GM19324 (cell line): ENCODE results near the gene ABHD5.

Experiments used
- ATAC-seq: cut with Tn5 transposase; IDR thresholded peaks from one replicate; pipeline ENCODE4 v1.9.1; 2021; ENCODE audit warnings: mild to moderate bottlenecking, moderate library complexity; ENCODE audit not compliant: unreplicated experiment, low FRiP score

ABHD5 gene

DNA sequence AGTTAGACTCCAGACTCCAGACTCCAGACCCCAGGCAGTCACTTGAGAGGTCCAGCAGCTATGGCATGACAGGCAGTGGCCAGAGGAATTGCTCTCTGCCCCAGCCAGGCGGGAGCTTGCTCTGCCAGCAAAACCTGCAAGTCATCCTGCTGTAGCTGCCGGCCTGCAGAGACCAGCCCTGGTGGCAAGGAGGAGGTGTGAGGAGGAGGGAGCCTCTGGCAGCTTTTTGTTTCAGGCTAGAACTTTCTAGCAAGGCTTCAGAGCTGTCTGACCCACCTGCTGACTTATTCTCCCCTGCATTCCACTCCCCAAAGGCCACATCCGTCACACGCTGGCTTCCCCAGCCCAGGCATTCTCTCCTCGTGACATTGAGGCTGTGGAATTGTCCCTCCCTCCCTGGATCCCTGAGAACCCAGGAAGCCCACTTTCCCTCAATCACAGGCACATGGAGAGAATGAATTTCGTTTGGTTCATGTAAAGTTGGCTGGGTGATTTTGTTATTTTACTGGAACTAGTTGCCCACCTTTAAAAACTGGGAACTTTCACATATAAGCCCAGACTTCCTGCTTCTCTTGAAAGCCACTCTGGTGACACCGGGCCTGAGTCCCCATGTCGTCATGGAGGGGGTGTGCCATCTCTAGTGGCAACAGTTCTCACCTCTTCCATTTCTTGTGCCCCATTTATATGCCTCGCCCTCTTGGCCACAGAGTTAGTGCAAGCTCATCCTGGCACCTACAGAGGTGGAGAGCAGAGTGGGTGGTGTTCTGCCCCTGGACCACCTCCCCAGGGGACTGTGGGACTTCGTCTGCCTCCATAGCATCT lies 82.7 kb downstream of the ABHD5 start:
- ATAC-seq = no peak

GRCh38 chr3:43774799-43775198 lies 84.1 kb downstream of the ABHD5 start:
- no peak for ATAC-seq

GRCh38 chr3:43776101-43776500 lies 85.4 kb downstream of the ABHD5 start:
- no peak for ATAC-seq

DNA sequence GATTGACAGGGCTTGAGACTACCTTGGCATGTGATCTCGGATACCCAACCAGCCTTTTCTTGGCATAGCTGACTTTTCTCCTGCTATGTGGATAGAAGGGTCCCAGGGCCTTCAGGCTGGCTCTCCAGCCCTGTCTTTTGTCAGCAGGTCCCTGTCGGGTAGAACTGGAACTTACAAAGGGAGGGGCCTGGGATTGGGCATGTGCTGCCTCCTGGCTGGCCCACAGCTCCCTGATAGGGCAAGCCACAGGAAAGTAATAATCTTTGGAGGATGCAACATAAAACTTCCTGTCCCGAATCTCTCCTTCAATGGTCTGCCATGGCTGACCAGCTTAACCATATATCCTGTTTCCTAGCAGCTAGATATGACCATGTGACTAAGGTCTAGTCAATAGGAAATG lies 89.1 kb downstream of the ABHD5 start:
- no peak for ATAC-seq

GRCh38 chr3:43782541-43782940 lies 91.8 kb downstream of the ABHD5 start:
- no peak for ATAC-seq
